Heart left ventricle (tissue), 13 donors: Measurements from ENCODE around the gene HTD2.

Source experiments
- POLR2A ChIP-seq, 2 donors: fragments of 450-650 bp; IDR thresholded peaks; one replicate each; pipeline ENCODE4 v1.6.1; 2017; ENCODE audit warnings: antibody characterized with exemption in 2 of 2, mild to moderate bottlenecking in 2 of 2, moderate library complexity in 2 of 2
- TF ChIP-seq, protein P1 (sequence below), 12 donors: fragments of 200-600 bp; sonication (generic) in 4 of 12; IDR thresholded peaks; one replicate each; pipeline versions ENCODE4 v1.5.0 to v1.8.0; 2018 to 2022; ENCODE audit warnings: antibody characterized with exemption in 12 of 12, mild to moderate bottlenecking in 5 of 12
- donor health status: ischemic (EF 13 %, LVEDD 7.1; RV severe dilation, severe dysfunction).
- donor health status: DM: no; HTN: yes; CAD: no.
- donor health status: DM: no; HTN: no; CAD: no.
- donor health status: ischemic (EF 25% LVEDD 6.9; RV normal size, moderate dysfunction).
- donor health status: ischemic (EF 25% LVEDD 5.7; RV mildly dilated, moderate dysfunction).
- donor health status: ischemic (EF 35%, LVEDD 5.7; RV mildly dilated, moderate dysfunction).
- donor health status: nonischemic (EF 11% LVEDD 7.7; RV severe dilation, severe dysfunction).
- donor health status: DM: yes; HTN: yes; CAD: no.
- donor health status: PGD.
- donor health status: ischemic (EF 29% LVEDD 5.4; RV normal size, mild dysfunction).
- donor health status: nonischemic (EF 23%, LVEDD 6.1; RV moderate dilation, normal function).

DNA sequence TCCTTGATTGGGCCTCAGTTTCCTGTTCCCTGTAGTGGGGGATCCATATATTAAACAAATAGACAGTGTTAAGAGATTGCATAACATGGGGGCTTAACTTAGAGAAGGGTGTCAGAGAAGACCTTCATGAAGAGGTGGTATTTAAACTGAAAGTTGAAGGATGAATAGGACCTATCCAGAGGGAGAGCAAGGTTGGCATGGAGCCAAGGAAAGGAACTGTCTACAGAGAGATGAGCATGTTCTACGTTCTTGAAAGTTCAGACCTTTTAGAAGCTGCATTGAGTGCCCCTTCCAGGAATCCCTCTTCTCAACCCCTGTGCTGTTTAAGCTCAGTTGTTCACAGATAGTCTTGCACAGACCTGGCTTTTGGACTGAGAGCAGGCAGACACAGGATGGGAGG is 2.4 kb downstream of the HTD2 start:
- TF ChIP-seq, protein P1, sequence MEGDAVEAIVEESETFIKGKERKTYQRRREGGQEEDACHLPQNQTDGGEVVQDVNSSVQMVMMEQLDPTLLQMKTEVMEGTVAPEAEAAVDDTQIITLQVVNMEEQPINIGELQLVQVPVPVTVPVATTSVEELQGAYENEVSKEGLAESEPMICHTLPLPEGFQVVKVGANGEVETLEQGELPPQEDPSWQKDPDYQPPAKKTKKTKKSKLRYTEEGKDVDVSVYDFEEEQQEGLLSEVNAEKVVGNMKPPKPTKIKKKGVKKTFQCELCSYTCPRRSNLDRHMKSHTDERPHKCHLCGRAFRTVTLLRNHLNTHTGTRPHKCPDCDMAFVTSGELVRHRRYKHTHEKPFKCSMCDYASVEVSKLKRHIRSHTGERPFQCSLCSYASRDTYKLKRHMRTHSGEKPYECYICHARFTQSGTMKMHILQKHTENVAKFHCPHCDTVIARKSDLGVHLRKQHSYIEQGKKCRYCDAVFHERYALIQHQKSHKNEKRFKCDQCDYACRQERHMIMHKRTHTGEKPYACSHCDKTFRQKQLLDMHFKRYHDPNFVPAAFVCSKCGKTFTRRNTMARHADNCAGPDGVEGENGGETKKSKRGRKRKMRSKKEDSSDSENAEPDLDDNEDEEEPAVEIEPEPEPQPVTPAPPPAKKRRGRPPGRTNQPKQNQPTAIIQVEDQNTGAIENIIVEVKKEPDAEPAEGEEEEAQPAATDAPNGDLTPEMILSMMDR (IDR thresholded peaks at IDR 0.05): no peak
- no peak for TF ChIP-seq POLR2A (IDR thresholded peaks at IDR 0.05)
